EL (cell line): Measurements from ENCODE around the gene DEPP1.
"Not testable (repeated sequence)": the region's sequence is repeated elsewhere in the genome, so short reads cannot be mapped to it uniquely, and the experiment has no call there.

Source experiments
- DNase-seq: peaks from one replicate; pipeline ENCODE4 v3.0.0-alpha.2; 2016

DEPP1 gene, protein sequence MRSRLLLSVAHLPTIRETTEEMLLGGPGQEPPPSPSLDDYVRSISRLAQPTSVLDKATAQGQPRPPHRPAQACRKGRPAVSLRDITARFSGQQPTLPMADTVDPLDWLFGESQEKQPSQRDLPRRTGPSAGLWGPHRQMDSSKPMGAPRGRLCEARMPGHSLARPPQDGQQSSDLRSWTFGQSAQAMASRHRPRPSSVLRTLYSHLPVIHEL

DNA sequence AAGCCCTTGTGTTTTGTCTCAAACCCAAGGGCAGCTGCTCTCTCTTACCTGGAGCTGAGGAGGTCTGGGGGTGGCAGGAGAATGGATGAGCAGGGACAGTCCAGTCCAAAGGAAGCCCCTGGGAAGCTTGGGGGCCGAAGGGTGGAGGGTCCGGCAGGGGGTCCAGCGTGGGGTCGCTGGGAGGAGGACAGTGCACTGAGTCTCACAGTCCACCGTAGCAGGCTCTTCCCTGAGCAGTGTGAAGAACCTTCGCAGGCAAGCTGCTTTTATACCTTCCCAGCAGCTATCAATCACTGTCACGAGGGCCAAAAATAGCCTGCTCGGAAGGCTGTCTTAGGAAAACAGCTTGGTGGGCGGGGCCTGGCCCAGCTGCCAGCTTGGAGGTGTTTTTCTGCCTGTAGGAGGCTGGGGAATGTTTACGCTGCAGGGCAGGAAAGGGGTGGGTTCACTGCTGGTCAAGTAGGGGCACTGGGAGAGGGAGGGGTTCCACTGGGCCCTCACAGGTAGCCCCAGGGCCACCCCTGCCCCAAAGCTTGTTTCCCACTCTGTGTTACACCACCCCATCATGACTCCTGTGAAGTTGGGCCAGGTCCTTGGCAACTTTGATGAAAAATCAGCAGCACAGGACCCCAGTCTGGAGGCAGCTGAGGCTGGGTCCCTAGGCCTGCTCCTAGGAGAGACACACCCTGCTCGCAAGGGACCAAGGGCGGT lies at the start of gene DEPP1:
TSS of gene DEPP1 (minus strand) at position 240 of the 711 bp plus-strand sequence. CDS start 779 bp downstream, outside the sequence.
- DNase-seq: peak; percentile 80

GRCh38 chr10:45023426-45023825 lies 44.8 kb upstream of the DEPP1 start:
- peak; percentile 13 for DNase-seq

- no peak for DNase-seq
These were observed 37.0 kb upstream of the DEPP1 start for GRCh38 chr10:45015590-45015989.

DNA sequence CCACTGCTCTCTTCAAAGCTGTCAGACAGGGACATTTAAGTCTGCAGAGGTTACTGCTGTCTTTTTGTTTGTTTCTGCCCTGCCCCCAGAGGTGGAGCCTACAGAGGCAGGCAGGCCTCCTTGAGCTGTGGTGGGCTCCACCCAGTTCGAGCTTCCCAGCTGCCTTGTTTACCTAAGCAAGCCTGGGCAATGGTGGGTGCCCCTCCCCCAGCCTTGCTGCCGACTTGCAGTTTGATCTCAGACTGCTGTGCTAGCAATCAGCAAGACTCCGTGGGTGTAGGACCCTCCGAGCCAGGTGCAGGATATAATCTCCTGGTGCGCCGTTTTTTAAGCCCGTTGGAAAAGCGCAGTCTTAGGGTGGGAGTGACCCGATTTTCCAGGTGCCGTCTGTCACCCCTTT lies 35.9 kb upstream of the DEPP1 start:
- not testable (repeated sequence) for DNase-seq

GRCh38 chr10:45008524-45009161 lies 30.0 kb upstream of the DEPP1 start:
- DNase-seq: peak; percentile 85

DNA sequence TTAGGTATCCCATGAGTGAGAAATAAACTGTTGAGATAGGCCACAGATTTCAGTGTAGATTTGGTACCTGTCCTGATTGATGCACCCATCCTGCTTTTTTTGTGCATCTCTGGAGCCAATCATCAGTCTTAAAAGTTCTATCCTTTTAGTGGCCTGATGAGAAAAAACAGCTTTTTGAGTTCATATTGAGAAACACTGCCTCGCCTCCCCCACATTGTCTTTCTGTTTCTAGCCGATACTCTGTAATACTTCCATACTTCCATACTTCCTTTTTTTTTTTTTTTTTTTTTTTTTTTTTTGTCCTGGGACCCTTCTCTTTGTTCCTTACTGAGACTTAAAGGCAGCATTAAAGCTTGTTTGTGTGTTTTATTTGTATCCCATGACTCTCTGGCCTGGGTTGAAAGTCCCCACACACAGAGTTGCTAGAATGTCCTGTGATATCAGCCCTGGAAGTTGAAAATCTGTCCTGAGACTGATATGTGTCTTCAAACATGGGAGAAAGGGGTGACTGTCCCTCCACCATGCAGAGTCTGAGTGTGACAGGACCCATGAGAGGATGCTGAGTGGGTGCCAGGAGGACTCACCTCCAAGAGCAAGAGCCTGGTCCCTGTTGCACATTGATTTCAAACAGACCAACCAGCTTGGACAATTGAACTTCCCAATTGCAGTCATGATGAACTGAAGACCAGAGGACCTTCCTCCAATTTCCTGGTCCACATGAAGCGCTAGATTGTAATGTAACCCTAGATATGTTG lies 27.8 kb upstream of the DEPP1 start:
- no peak for DNase-seq

DNA sequence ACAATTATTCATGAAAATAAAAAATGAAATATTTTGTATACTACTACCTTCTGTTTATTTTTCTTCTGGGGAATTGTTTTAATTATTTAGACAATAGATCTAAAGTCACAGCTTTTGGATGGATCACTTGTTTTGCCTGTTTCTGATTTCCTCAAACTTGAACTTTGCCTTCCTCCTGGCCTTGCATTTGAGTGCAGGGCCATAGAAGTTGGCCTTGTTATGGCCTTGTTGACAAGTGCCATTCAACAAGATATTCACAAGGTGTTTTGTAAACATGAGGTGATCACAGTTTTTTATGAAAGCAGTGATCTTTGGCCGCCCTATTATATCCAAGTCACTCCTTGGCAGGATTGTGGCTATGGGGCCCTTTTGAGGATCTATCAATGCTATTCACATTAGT lies 26.7 kb upstream of the DEPP1 start:
- DNase-seq: no peak

- DNase-seq: no peak
These were observed 26.1 kb upstream of the DEPP1 start for GRCh38 chr10:45004661-45005060.

DNA sequence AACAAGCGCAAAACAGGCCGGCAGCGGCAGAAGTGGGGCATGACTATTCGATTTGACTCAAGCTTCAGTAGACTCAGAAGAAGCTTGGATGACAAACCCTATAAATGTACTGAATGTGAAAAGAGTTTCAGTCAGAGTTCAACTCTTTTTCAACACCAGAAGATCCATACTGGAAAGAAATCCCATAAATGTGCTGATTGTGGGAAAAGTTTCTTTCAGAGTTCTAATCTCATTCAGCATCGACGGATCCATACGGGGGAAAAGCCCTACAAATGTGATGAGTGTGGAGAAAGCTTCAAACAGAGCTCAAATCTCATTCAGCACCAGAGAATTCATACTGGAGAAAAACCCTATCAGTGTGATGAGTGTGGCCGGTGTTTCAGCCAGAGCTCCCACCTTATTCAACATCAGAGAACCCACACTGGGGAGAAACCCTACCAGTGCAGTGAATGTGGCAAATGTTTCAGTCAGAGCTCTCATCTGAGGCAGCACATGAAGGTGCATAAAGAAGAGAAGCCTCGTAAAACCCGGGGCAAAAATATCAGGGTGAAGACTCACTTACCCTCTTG lies 24.9 kb upstream of the DEPP1 start:
- DNase-seq: no peak

DNA sequence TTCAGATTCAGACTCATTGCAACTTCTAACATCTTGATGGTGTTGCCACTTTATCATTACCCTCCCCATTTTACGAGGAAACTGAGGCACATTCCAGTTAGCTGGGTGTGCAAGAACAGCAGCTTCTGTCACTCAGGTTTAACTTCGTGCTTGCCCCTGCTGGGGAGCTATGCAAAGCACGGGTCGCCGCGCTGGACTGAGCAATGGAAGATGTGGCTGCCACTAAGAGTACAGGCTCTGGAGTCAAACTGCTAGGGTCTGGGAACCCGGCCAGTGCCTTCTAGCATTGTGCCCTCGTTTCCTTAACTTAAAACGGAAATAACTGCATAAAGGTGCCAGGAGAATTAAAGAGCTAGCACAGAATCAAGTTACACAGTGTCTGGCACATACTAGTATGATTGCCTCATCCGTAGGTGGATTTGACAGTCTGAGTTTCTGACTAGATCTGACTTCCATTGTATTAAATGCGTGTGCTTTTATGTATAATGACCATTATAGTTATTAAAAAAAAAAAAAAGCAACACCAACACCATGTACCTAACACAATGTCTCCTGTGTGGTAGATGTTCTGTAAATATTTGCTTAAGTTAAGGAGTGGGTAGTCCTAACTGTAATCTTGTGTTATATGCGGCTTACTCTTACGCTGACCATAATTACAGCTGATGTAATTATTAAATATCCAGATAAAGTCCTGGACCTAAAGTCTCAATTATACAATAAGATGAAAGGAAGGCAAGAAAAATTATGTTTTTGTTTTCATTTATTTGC lies 23.0 kb upstream of the DEPP1 start:
- peak; percentile 71 for DNase-seq

DNA sequence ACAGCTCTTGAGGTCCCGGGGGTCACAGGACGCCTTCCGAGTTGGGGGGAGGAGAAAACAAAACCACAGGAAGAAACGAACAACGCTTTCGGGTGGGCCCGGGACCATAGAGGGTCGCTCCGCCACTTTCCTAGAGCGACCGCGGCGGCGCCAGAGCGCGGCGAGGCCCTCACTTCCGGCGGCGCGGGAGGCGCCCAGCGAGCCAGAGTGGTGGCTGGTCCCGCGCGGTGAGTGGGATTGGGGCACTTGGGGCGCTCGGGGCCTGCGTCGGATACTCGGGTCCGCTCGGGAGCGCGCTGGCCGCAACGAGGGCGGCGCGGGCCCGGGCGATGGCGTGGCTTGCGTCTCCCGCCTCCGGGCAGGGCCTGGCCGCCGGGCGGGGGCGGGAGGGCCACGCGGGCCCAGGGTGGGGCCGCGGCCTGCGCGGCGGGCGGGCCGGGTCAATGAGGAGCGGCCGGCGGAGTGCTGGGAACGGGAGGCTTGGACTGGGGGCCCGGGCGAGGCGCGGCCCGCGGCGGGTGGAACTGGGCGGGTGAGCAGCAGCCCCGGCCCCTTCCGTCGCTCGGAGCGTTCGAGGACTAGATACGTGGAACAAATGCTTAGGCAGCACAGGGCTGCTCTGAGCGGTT lies 22.3 kb upstream of the DEPP1 start, which contains the start of gene ZNF22:
TSS of gene ZNF22 (plus strand) at position 172 of the 629 bp plus-strand sequence. CDS start 2,446 bp downstream, outside the sequence.
- DNase-seq: peak; percentile 78

GRCh38 chr10:45000138-45000751 lies 21.6 kb upstream of the DEPP1 start:
- DNase-seq: no peak

DNA sequence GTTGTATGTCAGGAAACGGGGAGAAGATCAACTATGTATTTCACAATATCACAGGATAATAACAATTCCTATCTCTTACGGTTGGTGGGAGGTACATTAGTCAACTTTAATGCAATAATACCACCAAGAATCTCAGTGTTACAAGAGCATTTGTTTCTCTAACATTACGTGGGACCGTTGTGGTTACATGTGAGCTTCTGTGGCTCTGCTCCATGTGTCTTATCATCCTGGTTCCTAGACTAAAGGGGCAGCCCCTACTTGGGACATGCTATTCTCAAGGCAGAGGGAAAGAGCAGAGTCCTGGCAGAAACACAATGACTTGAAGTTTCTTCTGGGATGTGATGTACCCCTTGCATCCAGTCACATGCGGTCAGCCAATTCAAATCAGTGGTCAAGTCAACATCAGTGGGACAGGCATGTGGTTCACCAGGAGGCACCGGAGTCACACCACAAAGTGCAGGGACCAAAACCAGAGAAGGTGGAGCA lies 19.6 kb upstream of the DEPP1 start:
- no peak for DNase-seq

DNA sequence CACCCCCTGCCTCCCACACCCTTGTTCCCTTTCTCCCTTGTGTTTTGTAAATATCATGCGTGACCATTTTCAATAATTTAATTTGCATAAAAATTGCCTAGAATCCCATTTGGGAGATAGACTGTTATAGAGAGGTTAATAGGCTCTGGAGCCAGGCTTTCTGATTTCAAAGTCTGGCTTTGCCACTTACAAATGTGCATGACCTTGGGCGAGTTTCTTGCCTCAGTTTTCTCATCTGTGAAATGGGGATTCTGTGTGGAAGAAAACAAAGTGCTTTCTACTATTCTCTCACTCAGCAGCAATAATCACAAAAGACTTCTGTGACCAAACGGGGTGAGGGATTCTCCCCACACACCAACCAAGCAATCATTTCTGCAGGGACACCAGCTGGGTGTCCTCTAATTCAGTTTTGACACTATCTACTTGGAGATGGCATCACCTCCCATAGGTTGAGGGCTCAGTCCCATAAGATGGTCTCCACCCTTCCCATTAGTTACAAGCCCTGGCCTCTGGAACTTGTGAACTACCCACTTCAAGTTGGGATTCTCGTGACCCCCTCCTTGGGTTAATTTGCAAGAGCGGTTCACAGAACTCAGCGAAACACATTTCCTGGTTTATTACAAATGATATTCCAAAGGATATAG lies 18.6 kb upstream of the DEPP1 start:
- no peak for DNase-seq

DNA sequence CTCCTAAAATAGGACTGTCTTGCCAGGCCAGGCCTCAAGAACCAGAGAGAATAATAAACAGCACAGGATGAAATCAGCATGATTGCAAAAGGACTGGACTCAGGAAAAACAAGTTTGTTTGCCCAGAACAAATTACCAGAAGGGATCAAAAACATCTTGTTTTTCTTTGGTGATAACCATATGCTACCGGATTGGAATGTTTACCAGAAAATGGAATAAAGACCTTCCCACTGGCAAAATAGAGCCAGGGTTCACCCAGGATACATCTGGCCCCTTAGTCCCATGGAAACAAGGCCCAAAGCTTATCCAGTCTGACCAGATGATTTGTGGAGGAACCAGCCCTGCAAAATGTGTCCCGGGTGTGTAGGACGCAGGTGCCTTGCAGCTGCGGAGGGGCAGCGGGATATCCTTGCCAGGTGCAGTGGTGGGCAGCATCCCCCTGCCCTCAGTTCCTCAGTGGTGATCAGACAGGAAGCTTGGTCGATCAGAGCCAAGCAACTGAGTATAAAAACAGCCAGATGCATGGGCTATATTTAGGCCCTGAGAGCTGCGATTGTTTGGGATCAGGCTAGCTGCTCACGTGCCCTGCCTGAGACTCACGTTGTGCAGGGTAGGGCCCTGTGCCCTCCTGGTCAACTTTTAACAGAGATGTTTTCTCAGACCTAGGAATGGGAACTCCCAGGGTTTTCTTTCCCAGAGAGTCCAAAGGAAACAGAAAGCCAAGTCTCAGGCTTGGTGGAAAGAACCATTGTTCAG lies 17.5 kb upstream of the DEPP1 start:
- no peak for DNase-seq

DNA sequence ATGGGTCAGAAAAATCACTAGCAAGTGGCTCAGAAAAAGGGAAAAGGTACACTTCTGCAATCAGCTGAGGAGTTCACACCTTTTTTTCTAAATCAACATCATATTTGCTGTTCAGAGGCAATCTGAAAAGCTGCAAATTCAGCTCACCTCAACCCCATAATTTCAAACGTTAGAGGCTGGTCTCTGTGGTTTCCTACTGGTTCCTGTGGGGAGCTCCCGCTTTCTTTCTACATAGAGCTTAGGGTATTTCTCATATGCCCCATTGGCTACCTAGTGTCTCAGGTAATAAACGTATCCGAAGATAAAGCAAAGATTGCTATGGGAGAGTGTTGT lies 16.9 kb upstream of the DEPP1 start:
- no peak for DNase-seq

DNA sequence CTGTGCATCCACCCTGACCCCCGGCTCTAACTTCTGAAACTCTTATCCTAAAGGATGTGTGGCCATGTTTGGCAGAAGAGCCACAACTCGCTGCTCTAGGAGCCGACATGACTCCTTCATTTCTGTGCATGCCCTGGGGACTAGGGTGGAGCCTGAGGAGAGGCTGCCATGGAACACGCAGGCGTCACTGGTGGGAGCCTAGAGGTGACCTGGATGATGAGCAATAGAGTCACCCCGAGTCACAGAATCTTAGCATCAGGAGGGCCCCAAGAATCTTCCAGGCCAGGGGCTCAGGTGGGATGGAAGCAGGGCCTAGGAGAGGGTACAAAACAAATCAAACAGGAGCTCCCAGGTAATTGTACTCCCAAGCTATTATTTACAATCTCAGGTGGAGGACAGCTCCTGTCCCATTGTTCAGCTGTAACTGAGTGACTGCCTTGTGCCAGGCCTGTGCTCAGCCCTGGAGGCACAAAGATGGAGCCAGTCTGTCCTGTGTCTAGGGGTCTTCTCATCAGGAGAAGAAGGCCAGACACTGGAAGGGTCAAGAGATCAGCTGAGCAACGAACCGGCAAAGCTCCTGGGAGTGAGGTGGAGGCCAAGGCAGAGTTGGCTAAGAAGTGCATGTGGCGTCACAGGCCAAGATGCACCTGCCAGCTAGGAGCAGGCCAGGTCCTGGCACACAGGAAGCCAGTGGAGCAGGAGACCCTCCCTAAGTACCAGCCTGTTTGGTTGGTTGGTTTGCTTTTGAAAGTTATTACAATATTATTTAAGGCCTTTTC lies 16.3 kb upstream of the DEPP1 start:
- DNase-seq: no peak

GRCh38 chr10:44993922-44994751 lies 15.5 kb upstream of the DEPP1 start:
- peak; percentile 56 for DNase-seq
